AG04449 (cell line): ENCODE results near the gene SSU72.

Source experiments
- CTCF ChIA-PET: fragments of 350-600 bp; formaldehyde crosslinking; extraction: SDS; loops from one replicate; lab custom pipeline; 2021; ENCODE audit warnings: antibody characterized with exemption; lab: Yijun Ruan, JAX
- POLR2A ChIA-PET: fragments of 400-600, 350-600 bp; formaldehyde crosslinking; extraction: SDS; loops from one replicate; lab custom pipeline; 2020; ENCODE audit warnings: antibody characterized with exemption, inconsistent platforms; lab: Yijun Ruan, JAX
- DNase-seq: peaks from one replicate; pipeline ENCODE4 v3.0.0-alpha.2; 2010; ENCODE audit warnings: low read depth, low spot score
- H3K4me3 ChIP-seq: 2 replicates; pipeline ENCODE4 v1.5.1; 2011; ENCODE audit warnings: low read depth, mild to moderate bottlenecking, control low read depth, low read length
- CTCF ChIP-seq: IDR thresholded peaks from one replicate; pipeline ENCODE4 v1.5.1; 2011; ENCODE audit warnings: mild to moderate bottlenecking, moderate library complexity, low read length, control low read depth, inconsistent platforms; ENCODE audit not compliant: insufficient read depth; ENCODE audit errors: missing control alignments

SSU72 gene

DNA sequence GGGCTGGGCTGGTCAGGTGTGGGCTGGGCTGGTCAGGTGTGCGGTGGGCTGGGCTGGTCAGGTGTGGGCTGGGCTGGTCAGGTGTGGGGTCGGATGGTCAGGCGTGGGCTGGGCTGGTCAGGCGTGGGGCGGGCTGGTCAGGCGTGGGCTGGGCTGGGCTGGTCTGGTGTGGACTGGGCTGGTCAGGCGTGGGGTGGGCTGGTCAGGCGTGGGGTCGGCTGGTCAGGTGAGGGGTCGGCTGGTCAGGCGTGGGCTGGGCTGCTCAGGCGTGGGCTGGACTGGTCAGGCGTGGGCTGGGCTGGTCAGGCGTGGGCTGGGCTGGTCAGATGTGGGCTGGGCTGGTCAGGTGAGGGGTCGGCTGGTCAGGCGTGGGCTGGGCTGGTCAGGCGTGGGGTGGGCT, 31.1 kb upstream of the SSU72 start:
- H3K4me3 ChIP-seq: no peak overlapping the region
- ChIA-PET CTCF (no interaction called here), POLR2A (no interaction called here)
- no peak for DNase-seq
- TF ChIP-seq CTCF: no peak

- ChIA-PET POLR2A (no interaction called here), CTCF (no interaction called here)
- no peak overlapping the region for H3K4me3 ChIP-seq
- no peak for DNase-seq
- no peak for TF ChIP-seq CTCF
These were observed 30.4 kb upstream of the SSU72 start for GRCh38 chr1:1605034-1605591.

DNA sequence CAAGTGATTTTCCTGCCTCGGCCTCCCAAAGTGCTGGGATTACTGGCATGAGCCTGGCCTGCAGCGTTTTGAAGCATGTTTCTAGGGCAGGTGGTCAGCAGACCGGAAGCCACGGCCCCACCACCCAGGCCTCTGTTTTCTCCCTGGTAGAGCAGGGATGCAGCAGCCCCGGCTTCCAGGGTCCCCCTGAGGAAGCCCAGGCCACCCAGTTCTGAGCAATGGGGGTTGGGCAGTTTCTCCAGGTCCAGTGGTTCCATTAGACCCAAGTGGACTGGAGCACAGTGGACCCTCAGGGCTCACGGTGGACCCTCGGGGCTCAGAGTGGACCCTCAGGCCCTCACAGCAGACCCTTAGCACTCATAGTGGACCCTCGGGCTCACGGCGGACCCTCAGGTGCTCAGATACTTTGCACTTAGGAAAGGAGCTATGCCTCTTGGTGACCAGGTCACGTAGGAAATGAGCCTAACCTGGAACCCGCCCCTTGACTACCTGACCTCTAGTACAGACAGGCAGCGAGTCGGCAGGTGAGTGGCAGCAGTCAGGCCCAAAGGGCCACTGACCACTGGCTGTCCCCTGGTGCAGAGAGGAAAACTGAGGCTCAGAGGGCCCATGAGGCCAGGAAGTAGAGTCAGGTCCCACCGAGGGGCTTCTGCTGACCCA, 29.8 kb upstream of the SSU72 start:
- no peak for TF ChIP-seq CTCF
- POLR2A ChIA-PET: no interaction called here
- CTCF ChIA-PET: interaction anchor here (1.2 kb wide), 1 partner anchor 10 kb away, joined by 4 read pairs; no protein-coding TSS in a partner anchor
- H3K4me3 ChIP-seq: no peak overlapping the region
- DNase-seq: no peak

GRCh38 chr1:1603671-1604373, 29.2 kb upstream of the SSU72 start:
- no peak for TF ChIP-seq CTCF
- CTCF ChIA-PET: interaction anchor here (1.2 kb wide), 1 partner anchor 10 kb away, joined by 4 read pairs; no protein-coding TSS in a partner anchor
- POLR2A ChIA-PET: interaction anchor here (1.2 kb wide), 1 partner anchor 12 kb away, joined by 5 read pairs; the partner anchor contains the start of gene MIB2
- no peak for DNase-seq
- no peak overlapping the region for H3K4me3 ChIP-seq

DNA sequence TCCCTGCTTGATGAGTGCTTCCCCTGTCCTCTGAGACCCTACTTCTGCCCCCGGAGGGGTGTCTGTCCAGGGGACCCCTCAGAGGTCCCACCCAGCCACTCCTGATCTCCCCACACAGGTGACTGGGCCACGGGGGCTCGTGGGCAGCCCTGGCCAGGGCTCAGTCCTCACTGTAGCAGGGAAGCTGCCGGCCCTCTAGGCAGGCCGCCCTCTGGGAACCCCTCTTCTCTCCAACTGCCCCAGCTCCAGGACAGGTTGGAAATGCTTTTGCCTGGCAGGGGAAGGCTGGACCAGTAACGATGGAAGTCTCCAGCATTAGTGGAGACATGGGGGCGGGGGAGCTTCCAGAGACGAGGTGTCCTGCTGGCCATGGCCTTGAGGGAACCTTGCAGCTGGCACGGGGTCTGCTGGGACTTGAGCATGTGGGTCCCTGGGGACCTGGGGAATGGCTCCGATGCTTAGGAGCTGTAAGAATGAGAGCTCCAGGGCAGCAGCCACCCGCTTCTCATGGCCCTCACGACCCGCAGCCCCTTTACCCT, 28.4 kb upstream of the SSU72 start:
- DNase-seq: no peak
- TF ChIP-seq CTCF: no peak
- ChIA-PET POLR2A (interaction anchor here (1.2 kb wide), 1 partner anchor 13 kb away, joined by 5 read pairs; the partner anchor contains the start of gene MIB2), CTCF (no interaction called here)
- no peak overlapping the region for H3K4me3 ChIP-seq
